Osteocyte (in vitro differentiated cells): Measurements from ENCODE around the gene FBRS. TPM values are rescaled to one million over a fixed set of nuclear protein-coding genes. Genes with fewer than 3 reads are reported as not detected.

Source experiments
- DNase-seq: peaks from one replicate; pipeline ENCODE4 v3.0.0; 2021; ENCODE audit warnings: mixed read lengths; ENCODE audit not compliant: unreplicated experiment; ENCODE audit errors: extremely low spot score
- H3K27ac Mint-ChIP-seq: one replicate; pipeline ENCODE4 v1.8.0; 2021; ENCODE audit warnings: mild to moderate bottlenecking, mixed read lengths; ENCODE audit not compliant: unreplicated experiment
- H3K27me3 Mint-ChIP-seq: one replicate; pipeline ENCODE4 v1.8.0; 2021; ENCODE audit warnings: mixed read lengths; ENCODE audit not compliant: unreplicated experiment
- H3K36me3 Mint-ChIP-seq: one replicate; pipeline ENCODE4 v1.8.0; 2021; ENCODE audit warnings: mixed read lengths; ENCODE audit not compliant: unreplicated experiment
- H3K4me1 Mint-ChIP-seq: one replicate; pipeline ENCODE4 v1.8.0; 2021; ENCODE audit warnings: mixed read lengths; ENCODE audit not compliant: unreplicated experiment
- H3K4me3 Mint-ChIP-seq: one replicate; pipeline ENCODE4 v1.8.0; 2021; ENCODE audit warnings: mild to moderate bottlenecking, moderate library complexity, mixed read lengths; ENCODE audit not compliant: unreplicated experiment
- H3K9me3 Mint-ChIP-seq: one replicate; pipeline ENCODE4 v1.8.0; 2021; ENCODE audit warnings: mixed read lengths; ENCODE audit not compliant: unreplicated experiment
- CTCF ChIP-seq: fragments of 200-600 bp; sonication (generic); IDR thresholded peaks from 2 replicates; pipeline ENCODE4 v1.5.0; 2021; ENCODE audit warnings: antibody characterized with exemption, mild to moderate bottlenecking, moderate library complexity
- total RNA-seq: library from RNA; stranded (reverse); gene quantifications from 2 replicates; pipeline ENCODE4 v1.2.1, GENCODE V29; 2021

The FBRS gene
- total RNA-seq, 1 donor from 2014 or later, result 67.4 TPM

- DNase-seq, result no peak
- Mint-ChIP-seq H3K36me3 (no peaks in the 10 kb centered on the region), H3K4me1 (no peaks in the 10 kb centered on the region), H3K9me3 (no peaks in the 10 kb centered on the region), H3K27ac (no peak overlapping the region), H3K4me3 (no peak overlapping the region), H3K27me3 (peaks cover 33% of the 10 kb centered on the region)
- no peak for TF ChIP-seq CTCF
These were observed 39.0 kb upstream of the FBRS start for GRCh38 chr16:30619202-30619601.

- Mint-ChIP-seq H3K27ac (no peak overlapping the region), H3K4me3 (no peak overlapping the region)
These were observed 38.6 kb upstream of the FBRS start for GRCh38 chr16:30619638-30620037.

GRCh38 chr16:30620169-30620568, 38.1 kb upstream of the FBRS start:
- DNase-seq, result no peak
- Mint-ChIP-seq H3K9me3 (no peaks in the 10 kb centered on the region), H3K4me3 (no peak overlapping the region), H3K36me3 (no peaks in the 10 kb centered on the region), H3K27me3 (peaks cover 33% of the 10 kb centered on the region), H3K27ac (no peak overlapping the region), H3K4me1 (no peaks in the 10 kb centered on the region)
- TF ChIP-seq CTCF, result no peak

More at GRCh38 chr16:30619638-30620037, 38.6 kb upstream of the FBRS start:
- no peak for DNase-seq
- Mint-ChIP-seq H3K27me3 (peaks cover 33% of the 10 kb centered on the region), H3K4me1 (no peaks in the 10 kb centered on the region), H3K36me3 (no peaks in the 10 kb centered on the region), H3K9me3 (no peaks in the 10 kb centered on the region)
- no peak for TF ChIP-seq CTCF

GRCh38 chr16:30621765-30622164, 36.5 kb upstream of the FBRS start:
- no peaks in the 10 kb centered on the region for H3K9me3 Mint-ChIP-seq
- H3K4me3 Mint-ChIP-seq, result no peak overlapping the region
- H3K27ac Mint-ChIP-seq, result no peak overlapping the region
- no peak for DNase-seq
- no peaks in the 10 kb centered on the region for H3K36me3 Mint-ChIP-seq
- H3K27me3 Mint-ChIP-seq, result peaks cover 33% of the 10 kb centered on the region
- TF ChIP-seq CTCF, result no peak
- no peaks in the 10 kb centered on the region for H3K4me1 Mint-ChIP-seq

- no peaks in the 10 kb centered on the region for H3K9me3 Mint-ChIP-seq
- no peaks in the 10 kb centered on the region for H3K36me3 Mint-ChIP-seq
- H3K27me3 Mint-ChIP-seq, result peaks cover 30% of the 10 kb centered on the region
- no peak for DNase-seq
- no peak overlapping the region for H3K4me3 Mint-ChIP-seq
- H3K4me1 Mint-ChIP-seq, result no peaks in the 10 kb centered on the region
- TF ChIP-seq CTCF, result no peak
- no peak overlapping the region for H3K27ac Mint-ChIP-seq
These were observed 35.7 kb upstream of the FBRS start for GRCh38 chr16:30622455-30623032.
